DND-41 (cell line): ENCODE results near the gene EPC1.

Experiments
- EZH2 ChIP-seq: IDR thresholded peaks from 3 replicates; pipeline ENCODE4 v1.6.1; 2012; ENCODE audit warnings: borderline replicate concordance, low read depth, mild to moderate bottlenecking, moderate library complexity, low read length, inconsistent platforms; ENCODE audit not compliant: severe bottlenecking
- TF ChIP-seq, protein P1 (sequence below): IDR thresholded peaks from 2 replicates; pipeline ENCODE4 v1.5.1; 2012; ENCODE audit warnings: borderline replicate concordance, low read length, moderate library complexity, mild to moderate bottlenecking; ENCODE audit not compliant: poor library complexity, severe bottlenecking; ENCODE audit errors: extremely low read depth

DNA sequence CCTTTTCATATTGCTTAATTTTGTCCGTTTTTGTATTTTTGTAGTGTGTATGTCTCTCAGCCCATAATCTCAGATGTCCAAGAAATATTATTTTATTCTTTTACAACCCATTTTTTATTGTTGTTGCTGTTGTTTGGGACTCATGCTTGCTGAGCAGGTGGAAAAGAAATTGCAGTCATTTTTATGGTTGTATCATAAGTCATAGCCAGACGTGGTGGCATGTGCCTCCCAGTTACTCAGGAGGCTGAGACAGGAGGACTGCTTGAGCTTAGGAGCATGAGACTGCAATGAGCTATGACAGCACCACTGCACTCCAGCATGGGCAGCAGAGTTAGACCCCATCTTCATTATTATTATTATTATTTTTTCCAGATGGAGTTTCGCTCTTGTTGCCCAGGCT, 117.8 kb downstream of the EPC1 start:
- TF ChIP-seq, protein P1, sequence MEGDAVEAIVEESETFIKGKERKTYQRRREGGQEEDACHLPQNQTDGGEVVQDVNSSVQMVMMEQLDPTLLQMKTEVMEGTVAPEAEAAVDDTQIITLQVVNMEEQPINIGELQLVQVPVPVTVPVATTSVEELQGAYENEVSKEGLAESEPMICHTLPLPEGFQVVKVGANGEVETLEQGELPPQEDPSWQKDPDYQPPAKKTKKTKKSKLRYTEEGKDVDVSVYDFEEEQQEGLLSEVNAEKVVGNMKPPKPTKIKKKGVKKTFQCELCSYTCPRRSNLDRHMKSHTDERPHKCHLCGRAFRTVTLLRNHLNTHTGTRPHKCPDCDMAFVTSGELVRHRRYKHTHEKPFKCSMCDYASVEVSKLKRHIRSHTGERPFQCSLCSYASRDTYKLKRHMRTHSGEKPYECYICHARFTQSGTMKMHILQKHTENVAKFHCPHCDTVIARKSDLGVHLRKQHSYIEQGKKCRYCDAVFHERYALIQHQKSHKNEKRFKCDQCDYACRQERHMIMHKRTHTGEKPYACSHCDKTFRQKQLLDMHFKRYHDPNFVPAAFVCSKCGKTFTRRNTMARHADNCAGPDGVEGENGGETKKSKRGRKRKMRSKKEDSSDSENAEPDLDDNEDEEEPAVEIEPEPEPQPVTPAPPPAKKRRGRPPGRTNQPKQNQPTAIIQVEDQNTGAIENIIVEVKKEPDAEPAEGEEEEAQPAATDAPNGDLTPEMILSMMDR: no peak
- TF ChIP-seq EZH2: no peak
